Lung (tissue), 12 donors: ENCODE measurements around the gene SERTAD1. TPM values are rescaled to one million over a fixed set of nuclear protein-coding genes. Genes with fewer than 3 reads are reported as not detected.

Experiments
- ATAC-seq: fragments of 200-7000 bp; cut with Tn5 transposase; one replicate; pipeline ENCODE4 v1.9.1; 2020; ENCODE audit warnings: moderate number of reproducible peaks; ENCODE audit not compliant: insufficient read depth, low FRiP score
- DNase-seq, 3 donors: peaks; one replicate each; pipeline ENCODE4 v3.0.0-alpha.2; 2013 to 2017
- H3K27ac ChIP-seq, 2 donors: one replicate each; pipeline ENCODE4 v1.5.1; 2013; ENCODE audit warnings: mild to moderate bottlenecking in 2 of 2, moderate library complexity in 2 of 2, control low read depth in 1 of 2, inconsistent platforms in 1 of 2, low read depth in 1 of 2, low read length in 1 of 2
- H3K27me3 ChIP-seq, 3 donors: one replicate each; pipeline ENCODE4 v1.5.1; 2013; ENCODE audit warnings: low read length in 2 of 3; ENCODE audit not compliant: control insufficient read depth in 3 of 3, insufficient read depth in 3 of 3
- H3K36me3 ChIP-seq, 4 donors: one replicate each; pipeline ENCODE4 v1.5.1; 2013; ENCODE audit warnings: low read length in 4 of 4, mild to moderate bottlenecking in 1 of 4, moderate library complexity in 1 of 4; ENCODE audit not compliant: control insufficient read depth in 4 of 4, insufficient read depth in 4 of 4
- H3K4me1 ChIP-seq, 5 donors: one replicate each; pipeline ENCODE4 v1.5.1; 2013; ENCODE audit warnings: low read length in 5 of 5, mild to moderate bottlenecking in 2 of 5, moderate library complexity in 1 of 5; ENCODE audit not compliant: control insufficient read depth in 5 of 5, insufficient read depth in 5 of 5
- H3K4me3 ChIP-seq: one replicate; pipeline ENCODE4 v1.5.1; 2013; ENCODE audit warnings: mild to moderate bottlenecking, control low read depth, moderate library complexity
- H3K9ac ChIP-seq, 2 donors: one replicate each; pipeline ENCODE4 v1.5.1; 2013; ENCODE audit warnings: low read length in 2 of 2, control low read depth in 1 of 2; ENCODE audit not compliant: insufficient read depth in 1 of 2
- H3K9me3 ChIP-seq, 4 donors: one replicate each; pipeline ENCODE4 v1.5.1; 2013; ENCODE audit warnings: low read length in 3 of 4, mild to moderate bottlenecking in 1 of 4, moderate library complexity in 1 of 4; ENCODE audit not compliant: control insufficient read depth in 4 of 4, insufficient read depth in 3 of 4
- CTCF ChIP-seq: IDR thresholded peaks from 2 replicates; pipeline ENCODE4 v1.5.1; 2012; ENCODE audit warnings: mild to moderate bottlenecking; ENCODE audit errors: control extremely low read depth, extremely low read depth
- WGBS, 2 donors: extraction: QIAGEN DNeasy Blood & Tissue Kit; methylation state at CpG; one replicate each; pipeline ENCODE4 v1.1.7; 2013; 5-methylcytosine and 5-hydroxymethylcytosine counted together
- polyA plus RNA-seq, 2 donors: library from polyadenylated mRNA; stranded (reverse); fragments of 200-250 nt; gene quantifications; one replicate each; pipeline ENCODE4 v1.2.1, GENCODE V29; 2013
- total RNA-seq, 2 donors: library from RNA; depleted of rRNA in 1 of 2; stranded (reverse); fragments of >200 nt in 1 of 2; gene quantifications; one replicate each; pipeline ENCODE4 v1.2.1, GENCODE V29; 2014 to 2021
- donor health status: control.
- donor health status: control.
- donor health status: Bipolar disorder and iron deficiency.
- donor health status: healthy.
- donor health status: DM: yes; HTN: yes; CAD: no.

The SERTAD1 gene
- total and polyA plus RNA-seq, 4 donors = 10.8 to 37.9 (median 24.2) TPM

DNA sequence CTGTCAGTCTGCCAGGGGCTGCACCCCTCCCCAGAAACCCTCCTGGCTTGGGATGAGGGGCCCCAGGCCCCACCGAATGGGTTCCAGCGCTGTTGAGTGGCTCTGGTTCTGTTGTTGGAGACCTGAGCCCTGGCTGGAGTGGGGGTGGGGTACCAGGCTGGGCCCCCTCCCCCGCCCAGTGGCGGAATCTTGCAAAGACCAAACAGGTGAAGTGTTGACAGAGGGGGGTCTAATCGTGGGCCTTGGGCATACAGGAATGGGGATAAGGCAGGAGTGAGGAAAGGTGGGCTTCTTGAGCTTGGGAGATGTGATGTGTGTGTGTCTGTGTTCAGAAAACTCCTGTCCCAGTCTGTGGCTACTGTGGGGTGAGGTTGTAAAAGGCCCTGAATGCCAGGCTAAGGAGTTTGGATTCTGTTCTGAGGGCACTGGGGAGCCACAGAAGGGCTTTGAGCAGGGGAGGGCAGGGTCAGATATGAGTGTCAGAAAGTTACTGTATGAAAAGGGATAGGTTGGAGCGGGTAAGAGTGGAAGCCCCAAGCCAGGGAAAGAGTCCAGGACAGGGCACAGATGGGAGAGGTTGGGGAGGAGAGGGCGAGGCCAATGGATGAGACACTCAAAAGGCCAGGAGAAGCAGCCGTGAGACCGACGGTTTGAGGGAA is 35.6 kb downstream of the SERTAD1 start, which contains the start of gene HIPK4:
Gene HIPK4 (minus strand): TSS at position 98 of the 659 bp plus-strand sequence. CDS start 279 bp downstream, outside the sequence.
- no peak for DNase-seq
- Histone ChIP-seq H3K9ac (no peak within 1 kb of the TSS), H3K9me3 (no peaks in the 10 kb centered on the region), H3K4me3 (no peak within 1 kb of the TSS), H3K36me3 (no peaks in the 10 kb centered on the region), H3K27me3 (no peaks in the 10 kb centered on the region), H3K4me1 (peaks cover 0 to 8% (median 0%) of the 10 kb centered on the region in 5 donors), H3K27ac (no peak within 1 kb of the TSS)
- WGBS, 2 donors = 81 to 84% methylated on average over 10 of the region's 10 CpGs
- no peak for TF ChIP-seq CTCF
- ATAC-seq = no peak

- H3K9ac ChIP-seq = no peak overlapping the region
- WGBS, 2 donors = 96 to 97% methylated on average over 33 of the region's 33 CpGs
- H3K27ac ChIP-seq = no peak overlapping the region
- H3K4me1 ChIP-seq = peaks cover 0 to 8% (median 0%) of the 10 kb centered on the region in 5 donors
- H3K36me3 ChIP-seq = no peaks in the 10 kb centered on the region
- no peaks in the 10 kb centered on the region for H3K27me3 ChIP-seq
- no peak overlapping the region for H3K4me3 ChIP-seq
- DNase-seq (no peak), ATAC-seq (no peak)
- no peaks in the 10 kb centered on the region for H3K9me3 ChIP-seq
- TF ChIP-seq CTCF = no peak
Observed at GRCh38 chr19:40389404-40390083, 36.2 kb downstream of the SERTAD1 start.

GRCh38 chr19:40388481-40388880 is 37.3 kb downstream of the SERTAD1 start:
- no peak overlapping the region for H3K9ac ChIP-seq
- no peak for DNase-seq
- no peaks in the 10 kb centered on the region for H3K27me3 ChIP-seq
- H3K9me3 ChIP-seq = no peaks in the 10 kb centered on the region
- WGBS, 2 donors = 90 to 97% methylated on average over 3 of the region's 3 CpGs
- ATAC-seq = no peak
- no peak overlapping the region for H3K4me3 ChIP-seq
- H3K36me3 ChIP-seq = no peaks in the 10 kb centered on the region
- TF ChIP-seq CTCF = no peak
- no peak overlapping the region for H3K27ac ChIP-seq
- H3K4me1 ChIP-seq = peaks cover 0 to 8% (median 0%) of the 10 kb centered on the region in 5 donors
